Naive thymus-derived CD4-positive, alpha-beta T cell (primary cell): Measurements from ENCODE around the gene SLC16A11. TPM values are rescaled to one million over a fixed set of nuclear protein-coding genes. Genes with fewer than 3 reads are reported as not detected.

ENCODE experiments used
- ATAC-seq: fragments of 150-1000 bp; cut with Tn5 transposase; 2 replicates; pipeline ENCODE4 v1.10.0; 2021; ENCODE audit warnings: mild to moderate bottlenecking, moderate library complexity
- CTCF ChIA-PET: fragments of 350-600 bp; sonication (Branson Sonifier 250); formaldehyde crosslinking; loops from one replicate; lab custom pipeline; 2021; ENCODE audit warnings: antibody characterized with exemption; lab: Charles Lee
- POLR2A ChIA-PET: fragments of 350-600 bp; sonication (Branson Sonifier 250); formaldehyde crosslinking; loops from one replicate; lab custom pipeline; 2021; ENCODE audit warnings: antibody characterized with exemption, inconsistent platforms; lab: Charles Lee
- DNase-seq, 9 donors: peaks; one replicate each; pipeline versions ENCODE4 v3.0.0 to v3.0.0-alpha.2; 2020 to 2022; ENCODE audit warnings: mixed read lengths in 1 of 9
- H3K27ac ChIP-seq: one replicate; pipeline ENCODE4 v1.7.0; 2013; ENCODE audit warnings: mild to moderate bottlenecking, low read depth, low read length, moderate library complexity
- H3K27me3 ChIP-seq, 2 donors: one replicate each; pipeline ENCODE4 v1.7.0; 2013; ENCODE audit warnings: low read length in 2 of 2, mild to moderate bottlenecking in 2 of 2, moderate library complexity in 2 of 2; ENCODE audit not compliant: control insufficient read depth in 2 of 2, insufficient read depth in 2 of 2
- H3K36me3 ChIP-seq, 3 experiments: 1 replicate in 2 of 3; 2 replicates in 1 of 3; pipeline ENCODE4 v1.7.0; 2013; ENCODE audit warnings: low read length in 3 of 3, mild to moderate bottlenecking in 3 of 3, moderate library complexity in 1 of 3; ENCODE audit not compliant: insufficient read depth in 3 of 3, control insufficient read depth in 2 of 3
- H3K4me1 ChIP-seq, 2 donors: one replicate each; pipeline ENCODE4 v1.7.0; 2013; ENCODE audit warnings: low read length in 2 of 2, mild to moderate bottlenecking in 2 of 2, moderate library complexity in 1 of 2; ENCODE audit not compliant: control insufficient read depth in 2 of 2, insufficient read depth in 2 of 2
- H3K4me3 ChIP-seq: 2 replicates; pipeline ENCODE4 v1.7.0; 2013; ENCODE audit warnings: mild to moderate bottlenecking, low read length
- H3K9me3 ChIP-seq, 3 experiments: 1 replicate in 2 of 3; 2 replicates in 1 of 3; pipeline ENCODE4 v1.7.0; 2013; ENCODE audit warnings: low read length in 3 of 3; ENCODE audit not compliant: control insufficient read depth in 2 of 3
- H3K27ac Mint-ChIP-seq, 9 donors: one replicate each; pipeline ENCODE4 v1.8.0; 2020 to 2022; ENCODE audit warnings: mixed read lengths in 9 of 9, mild to moderate bottlenecking in 8 of 9, moderate library complexity in 5 of 9, inconsistent platforms in 2 of 9
- H3K27me3 Mint-ChIP-seq, 5 donors: one replicate each; pipeline ENCODE4 v1.8.0; 2021 to 2022; ENCODE audit warnings: mixed read lengths in 5 of 5, mild to moderate bottlenecking in 1 of 5
- H3K36me3 Mint-ChIP-seq, 5 donors: one replicate each; pipeline ENCODE4 v1.8.0; 2020 to 2022; ENCODE audit warnings: mixed read lengths in 5 of 5, mild to moderate bottlenecking in 3 of 5, inconsistent platforms in 1 of 5
- H3K4me1 Mint-ChIP-seq, 7 donors: one replicate each; pipeline ENCODE4 v1.8.0; 2020 to 2022; ENCODE audit warnings: mixed read lengths in 7 of 7, mild to moderate bottlenecking in 3 of 7, inconsistent platforms in 1 of 7
- H3K4me3 Mint-ChIP-seq, 10 donors: one replicate each; pipeline ENCODE4 v1.8.0; 2020 to 2022; ENCODE audit warnings: mild to moderate bottlenecking in 10 of 10, mixed read lengths in 10 of 10, moderate library complexity in 6 of 10, inconsistent platforms in 2 of 10
- H3K9me3 Mint-ChIP-seq, 11 donors: one replicate each; pipeline ENCODE4 v1.8.0; 2020 to 2022; ENCODE audit warnings: mixed read lengths in 11 of 11, mild to moderate bottlenecking in 4 of 11, inconsistent platforms in 1 of 11, moderate library complexity in 1 of 11
- intact Hi-C, 2 donors: fragments of 100-400 bp; cut with micrococcal nuclease; formaldehyde crosslinking; loops; one replicate each; pipeline ENCODE4 v1.15.1; 2023
- polyA plus RNA-seq, 2 donors: library from polyadenylated mRNA; unstranded; fragments of 300-500 nt; fragmentation: Illumina TruSeq; gene quantifications; one replicate each; pipeline ENCODE4 v1.2.3, GENCODE V29; 2021
- total RNA-seq, 6 experiments: library from RNA in 5 of 6; stranded (reverse) in 5 of 6; gene quantifications; 1 replicate in 5 of 6; 2 replicates in 1 of 6; pipeline ENCODE4 v1.2.3 and lab custom pipeline; 2021 to 2026

Gene SLC16A11
- total and polyA plus RNA-seq, 7 experiments from 2014 or later: 0.24 to 1.7 (median 1.1) TPM

- POLR2A ChIA-PET: interaction anchor here (0.7 to 3.9 kb wide), 3 partner anchors 9 to 18 kb away, joined by 3 to 30 read pairs (median 3); partner anchors contain the start of gene SLC16A13
These were observed 26.7 kb downstream of the SLC16A11 start for GRCh38 chr17:7016886-7017826.

DNA sequence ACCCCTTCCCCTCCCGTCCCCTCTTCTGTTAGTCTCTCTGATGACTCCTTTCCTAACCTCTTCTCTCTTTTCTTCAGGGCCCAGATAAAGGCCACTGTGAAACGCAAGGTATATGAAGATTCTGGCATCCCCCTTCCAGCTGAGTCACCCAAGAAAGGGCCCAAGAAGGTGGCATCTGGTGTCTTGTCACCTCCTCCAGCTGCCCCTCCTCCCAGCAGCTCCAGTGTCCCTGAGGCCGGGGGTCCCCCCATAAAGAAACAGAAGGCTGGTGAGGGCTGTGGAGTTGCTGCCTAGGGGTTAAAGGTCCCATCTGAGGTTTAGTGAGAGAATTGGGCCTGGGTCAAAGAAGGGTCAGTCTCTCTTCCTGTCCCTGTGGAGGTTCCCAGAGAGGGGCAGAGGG lies 27.5 kb downstream of the SLC16A11 start:
- intact Hi-C loops: loop anchor here in 1 of 2 donors (10.0 kb wide), 4 partner anchors 262 to 1368 kb away; partner anchors contain the start of genes FGF11, RPL26, TMEM102 and XAF1
- no peaks in the 10 kb centered on the region for H3K9me3 ChIP-seq
- no peak for DNase-seq
- peaks cover 18 to 42% of the 10 kb centered on the region in 2 donors for H3K4me1 ChIP-seq
- H3K27me3 Mint-ChIP-seq: no peaks in the 10 kb centered on the region
- peak overlapping the region; percentile 99 for H3K27ac ChIP-seq
- H3K4me1 Mint-ChIP-seq: peaks cover 21 to 74% (median 51%) of the 10 kb centered on the region in 7 donors
- no peaks in the 10 kb centered on the region for H3K27me3 ChIP-seq
- H3K4me3 Mint-ChIP-seq: peak overlapping the region; percentile 85 to 98 (median 92)
- H3K36me3 Mint-ChIP-seq: peaks cover 0 to 25% (median 4%) of the 10 kb centered on the region in 5 donors
- H3K36me3 ChIP-seq: peaks cover 0 to 19% (median 0%) of the 10 kb centered on the region in 3 experiments
- ChIA-PET CTCF (interaction anchor here (0.8 to 1.7 kb wide), 3 partner anchors 9 to 29 kb away, joined by 3 to 5 read pairs (median 5); no protein-coding TSS in a partner anchor), POLR2A (interaction anchor here (0.7 to 3.9 kb wide), 4 partner anchors 8 to 218 kb away, joined by 3 to 30 read pairs (median 6); partner anchors contain the start of genes DVL2 and SLC16A13)
- H3K9me3 Mint-ChIP-seq: peaks cover 0 to 5% (median 0%) of the 10 kb centered on the region in 11 donors
- no peak for ATAC-seq
- no peak overlapping the region for H3K4me3 ChIP-seq
- peak overlapping the region; percentile 96 to 100 (median 98) for H3K27ac Mint-ChIP-seq

More at GRCh38 chr17:7016886-7017826, 26.7 kb downstream of the SLC16A11 start:
- H3K27ac ChIP-seq: peak overlapping the region; percentile 99
- no peaks in the 10 kb centered on the region for H3K27me3 ChIP-seq
- DNase-seq (no peak), ATAC-seq (no peak)
- no peak overlapping the region for H3K4me3 ChIP-seq
- Mint-ChIP-seq H3K4me3 (peak overlapping the region in 3 of 10 donors; percentile 38 to 92 (median 62)), H3K36me3 (peaks cover 0 to 25% (median 4%) of the 10 kb centered on the region in 5 donors), H3K9me3 (peaks cover 0 to 2% (median 0%) of the 10 kb centered on the region in 11 donors), H3K4me1 (peaks cover 21 to 72% (median 46%) of the 10 kb centered on the region in 7 donors), H3K27me3 (no peaks in the 10 kb centered on the region), H3K27ac (peak overlapping the region in 8 of 9 donors; percentile 38 to 100 (median 98))
- intact Hi-C loops: loop anchor here in 1 of 2 donors (10.0 kb wide), 4 partner anchors 262 to 1368 kb away; partner anchors contain the start of genes FGF11, RPL26, TMEM102 and XAF1
- peaks cover 26 to 42% of the 10 kb centered on the region in 2 donors for H3K4me1 ChIP-seq
- no peaks in the 10 kb centered on the region for H3K9me3 ChIP-seq
- peaks cover 0 to 19% (median 0%) of the 10 kb centered on the region in 3 experiments for H3K36me3 ChIP-seq
- CTCF ChIA-PET: interaction anchor here (1.7 kb wide), 1 partner anchor 13 kb away, joined by 5 read pairs; no protein-coding TSS in a partner anchor

DNA sequence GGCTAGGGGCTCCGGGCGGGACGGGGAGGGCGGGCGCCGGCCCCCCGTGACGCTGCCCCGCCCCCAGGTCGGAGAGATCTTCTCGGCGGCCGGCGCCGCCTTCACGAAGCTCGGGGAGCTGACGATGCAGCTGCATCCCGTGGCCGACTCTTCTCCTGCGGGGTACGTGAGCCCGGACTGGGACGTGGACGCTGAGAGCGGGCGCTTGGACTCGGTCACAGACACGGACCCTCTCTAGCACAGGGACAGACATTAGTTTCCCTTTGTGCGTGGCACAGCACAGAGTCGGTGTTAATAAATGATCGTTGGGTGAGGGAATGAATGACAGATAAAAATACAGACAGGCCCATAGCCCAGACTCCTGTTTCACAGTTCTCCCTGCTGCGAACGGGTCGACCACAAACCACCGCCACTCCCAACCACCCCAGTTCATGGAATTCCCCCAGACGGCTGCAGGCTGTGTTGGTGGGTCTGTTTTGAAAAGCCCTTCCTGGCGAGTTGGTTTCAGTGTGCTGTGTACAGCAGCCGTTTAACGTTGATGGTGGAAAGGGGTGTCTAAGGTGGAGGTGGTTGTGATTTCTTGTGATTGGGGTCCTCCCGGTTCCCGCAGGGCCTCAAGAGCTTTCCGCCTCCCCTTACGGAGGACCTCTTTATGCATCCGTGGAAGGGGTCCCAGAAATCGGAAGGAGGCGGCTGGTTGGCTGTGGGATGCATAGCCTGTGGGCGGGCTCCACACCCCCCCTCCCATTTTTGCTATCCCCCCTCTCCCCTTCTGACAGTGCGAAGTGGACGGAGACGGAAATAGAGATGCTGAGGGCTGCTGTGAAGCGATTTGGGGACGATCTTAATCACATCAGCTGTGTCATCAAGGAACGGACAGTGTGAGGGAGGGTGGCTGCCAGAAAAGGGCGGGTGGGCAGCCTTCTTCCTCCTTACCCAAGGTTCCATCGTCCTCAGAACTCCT lies 28.6 kb downstream of the SLC16A11 start:
- ChIA-PET CTCF (interaction anchor here (0.6 to 1.7 kb wide), 6 partner anchors 10 to 117 kb away, joined by 3 to 5 read pairs (median 4); partner anchors contain the start of gene SLC16A13), POLR2A (interaction anchor here (0.6 to 3.9 kb wide), 8 partner anchors 9 to 219 kb away, joined by 3 to 30 read pairs (median 4); partner anchors contain the start of genes DVL2 and SLC16A13)
- Mint-ChIP-seq H3K36me3 (peaks cover 0 to 25% (median 4%) of the 10 kb centered on the region in 5 donors), H3K4me1 (peaks cover 24 to 73% (median 56%) of the 10 kb centered on the region in 7 donors), H3K9me3 (peaks cover 0 to 5% (median 0%) of the 10 kb centered on the region in 11 donors), H3K27me3 (no peaks in the 10 kb centered on the region), H3K4me3 (peak overlapping the region; percentile 85 to 98 (median 92)), H3K27ac (peak overlapping the region; percentile 96 to 100 (median 98))
- H3K27ac ChIP-seq: peak overlapping the region; percentile 99
- H3K9me3 ChIP-seq: no peaks in the 10 kb centered on the region
- H3K4me1 ChIP-seq: peaks cover 26 to 52% of the 10 kb centered on the region in 2 donors
- no peaks in the 10 kb centered on the region for H3K27me3 ChIP-seq
- DNase-seq (peak in 8 of 9 donors; percentile 61 to 89 (median 78)), ATAC-seq (peak; percentile 57)
- peak overlapping the region; percentile 97 for H3K4me3 ChIP-seq
- intact Hi-C loops: loop anchor here (1.0 to 10.0 kb wide), 23 partner anchors 7 to 1529 kb away; partner anchors contain the start of genes KIAA0753 (in 2 of the 2), XAF1 (in 2 of the 2), C17orf100 (in 1 of the 2) and DERL2 (in 1 of the 2)
- H3K36me3 ChIP-seq: peaks cover 0 to 19% (median 0%) of the 10 kb centered on the region in 3 experiments

- peaks cover 0 to 30% (median 4%) of the 10 kb centered on the region in 5 donors for H3K36me3 Mint-ChIP-seq
- no peaks in the 10 kb centered on the region for H3K27me3 Mint-ChIP-seq
- Histone ChIP-seq H3K4me3 (peak overlapping the region; percentile 97), H3K36me3 (peaks cover 0 to 26% (median 0%) of the 10 kb centered on the region in 3 experiments), H3K9me3 (no peaks in the 10 kb centered on the region), H3K27ac (peak overlapping the region; percentile 99), H3K4me1 (peaks cover 31 to 52% of the 10 kb centered on the region in 2 donors), H3K27me3 (no peaks in the 10 kb centered on the region)
- DNase-seq (peak; percentile 96 to 98 (median 97)), ATAC-seq (peak; percentile 89)
- peaks cover 0 to 5% (median 0%) of the 10 kb centered on the region in 11 donors for H3K9me3 Mint-ChIP-seq
- ChIA-PET POLR2A (interaction anchor here (1.5 to 3.9 kb wide), 4 partner anchors 10 to 103 kb away, joined by 5 to 30 read pairs (median 9); partner anchors contain the start of gene SLC16A13), CTCF (interaction anchor here (0.7 kb wide), 1 partner anchor 11 kb away, joined by 4 read pairs; no protein-coding TSS in a partner anchor)
- H3K4me3 Mint-ChIP-seq: peak overlapping the region; percentile 85 to 99 (median 97)
- H3K4me1 Mint-ChIP-seq: peaks cover 30 to 81% (median 63%) of the 10 kb centered on the region in 7 donors
- intact Hi-C loops: loop anchor here (1.0 to 10.0 kb wide), 23 partner anchors 8 to 1528 kb away; partner anchors contain the start of genes KIAA0753 (in 2 of the 2), XAF1 (in 2 of the 2), C17orf100 (in 1 of the 2) and DERL2 (in 1 of the 2)
- peak overlapping the region; percentile 97 to 100 (median 100) for H3K27ac Mint-ChIP-seq
These were observed 29.5 kb downstream of the SLC16A11 start for GRCh38 chr17:7014261-7014994.

DNA sequence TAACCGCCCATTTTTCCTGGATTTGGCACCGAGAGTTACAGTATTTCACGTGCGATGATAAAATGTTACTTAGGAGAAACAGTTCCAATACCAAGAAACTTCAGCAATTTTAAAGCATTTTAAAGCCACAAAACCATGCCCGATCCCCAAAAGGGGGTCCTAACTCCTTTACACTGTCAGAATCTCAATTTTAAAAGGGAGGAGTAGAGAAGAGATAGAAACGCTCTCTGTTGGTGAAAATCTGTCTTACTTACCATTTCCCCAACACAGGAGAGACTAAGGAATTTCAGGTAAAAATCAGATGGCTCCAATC lies 32.0 kb downstream of the SLC16A11 start:
- ChIA-PET POLR2A (interaction anchor here (0.6 to 1.9 kb wide), 14 partner anchors 9 to 1428 kb away, joined by 3 to 17 read pairs (median 4); partner anchors contain the start of genes NLRP1 and SLC16A13), CTCF (interaction anchor here (0.7 to 1.4 kb wide), 3 partner anchors 10 to 1067 kb away, joined by 3 to 7 read pairs (median 7); no protein-coding TSS in a partner anchor)
- Histone ChIP-seq H3K27me3 (no peaks in the 10 kb centered on the region), H3K4me3 (peak overlapping the region; percentile 97), H3K9me3 (no peaks in the 10 kb centered on the region), H3K36me3 (peaks cover 0 to 25% (median 0%) of the 10 kb centered on the region in 3 experiments), H3K27ac (peak overlapping the region; percentile 99), H3K4me1 (peaks cover 31 to 41% of the 10 kb centered on the region in 2 donors)
- DNase-seq: no peak
- H3K27me3 Mint-ChIP-seq: no peaks in the 10 kb centered on the region
- H3K4me3 Mint-ChIP-seq: peak overlapping the region; percentile 85 to 99 (median 97)
- peaks cover 0 to 5% (median 0%) of the 10 kb centered on the region in 11 donors for H3K9me3 Mint-ChIP-seq
- peak overlapping the region; percentile 97 to 100 (median 100) for H3K27ac Mint-ChIP-seq
- intact Hi-C loops: loop anchor here (1.0 to 10.0 kb wide), 11 partner anchors 8 to 1887 kb away; partner anchors contain the start of genes XAF1 (in 2 of the 2), FGF11 (in 1 of the 2), KIAA0753 (in 1 of the 2) and NDEL1 (in 1 of the 2)
- no peak for ATAC-seq
- peaks cover 0 to 20% (median 0%) of the 10 kb centered on the region in 5 donors for H3K36me3 Mint-ChIP-seq
- H3K4me1 Mint-ChIP-seq: peaks cover 40 to 80% (median 59%) of the 10 kb centered on the region in 7 donors
